ENCODE measurements around the gene VDAC2.
"Not testable (repeated sequence)": the region's sequence is repeated elsewhere in the genome, so short reads cannot be mapped to it uniquely, and the experiment has no call there.

The VDAC2 gene

GRCh38 chr10:75201793-75202307, 8.7 kb upstream of the VDAC2 start:
- no peak for DNase-seq

- DNase-seq: no peak
Measured at GRCh38 chr10:75202321-75203045, 8.1 kb upstream of the VDAC2 start.

GRCh38 chr10:75203046-75203620, 7.5 kb upstream of the VDAC2 start:
- not testable (repeated sequence) for DNase-seq

GRCh38 chr10:75203724-75204123, 6.9 kb upstream of the VDAC2 start:
- DNase-seq: no peak

GRCh38 chr10:75205908-75206307, 4.7 kb upstream of the VDAC2 start:
- no peak for DNase-seq

- not testable (repeated sequence) for DNase-seq
Measured at GRCh38 chr10:75206638-75207037, 4.0 kb upstream of the VDAC2 start.

- DNase-seq: no peak
Measured at GRCh38 chr10:75207079-75207856, 3.3 kb upstream of the VDAC2 start.

- DNase-seq: no peak
Measured at GRCh38 chr10:75207857-75208144, 2.8 kb upstream of the VDAC2 start.

- DNase-seq: no peak
Measured at GRCh38 chr10:75208181-75208580, 2.4 kb upstream of the VDAC2 start.

- peak; percentile 7 to 11 for DNase-seq
Measured at GRCh38 chr10:75209086-75209920, 1.3 kb upstream of the VDAC2 start.

GRCh38 chr10:75209921-75210281, 695 bp upstream of the VDAC2 start:
- peak; percentile 56 to 68 for DNase-seq

- peak in 1 of 2 experiments; percentile 16 for DNase-seq
Measured at GRCh38 chr10:75211007-75211691, 553 bp downstream of the VDAC2 start.

GRCh38 chr10:75212343-75212742, 1.7 kb downstream of the VDAC2 start:
- no peak for DNase-seq

- no peak for DNase-seq
Measured at GRCh38 chr10:75220274-75220673, 9.7 kb downstream of the VDAC2 start.

GRCh38 chr10:75221492-75221891, 10.9 kb downstream of the VDAC2 start:
- not testable (repeated sequence) for DNase-seq

- no peak for DNase-seq
Measured at GRCh38 chr10:75223507-75223906, 12.9 kb downstream of the VDAC2 start.

GRCh38 chr10:75226095-75226494, 15.5 kb downstream of the VDAC2 start:
- no peak for DNase-seq

- DNase-seq: no peak
Measured at GRCh38 chr10:75226656-75227055, 16.1 kb downstream of the VDAC2 start.

GRCh38 chr10:75228278-75228677, 17.7 kb downstream of the VDAC2 start:
- no peak for DNase-seq

GRCh38 chr10:75228834-75229233, 18.2 kb downstream of the VDAC2 start:
- DNase-seq: no peak

- DNase-seq: no peak
Measured at GRCh38 chr10:75229971-75230370, 19.4 kb downstream of the VDAC2 start.

- peak; percentile 70 for DNase-seq
Measured at GRCh38 chr10:75230600-75231038, 20.0 kb downstream of the VDAC2 start.
